GM19328 (cell line): ENCODE results near the gene POMT1.
"Not testable (repeated sequence)": the region's sequence is repeated elsewhere in the genome, so short reads cannot be mapped to it uniquely, and the experiment has no call there.

Experiments used
- ATAC-seq: cut with Tn5 transposase; IDR thresholded peaks from one replicate; pipeline ENCODE4 v1.9.1; 2021; ENCODE audit warnings: mild to moderate bottlenecking, moderate library complexity; ENCODE audit not compliant: unreplicated experiment

Gene POMT1

GRCh38 chr9:131495785-131496184, 6.9 kb upstream of the POMT1 start:
- no peak for ATAC-seq

GRCh38 chr9:131496844-131497405, 5.8 kb upstream of the POMT1 start:
- no peak for ATAC-seq

GRCh38 chr9:131499254-131499767, 3.4 kb upstream of the POMT1 start:
- no peak for ATAC-seq

GRCh38 chr9:131500377-131500776, 2.3 kb upstream of the POMT1 start:
- ATAC-seq: no peak

- ATAC-seq: no peak
These were observed 1.7 kb upstream of the POMT1 start for GRCh38 chr9:131500939-131501541.

- no peak for ATAC-seq
These were observed 1.1 kb downstream of the POMT1 start for GRCh38 chr9:131503626-131504465.

GRCh38 chr9:131505012-131505411, 2.3 kb downstream of the POMT1 start:
- no peak for ATAC-seq

GRCh38 chr9:131511416-131511815, 8.7 kb downstream of the POMT1 start:
- no peak for ATAC-seq

- no peak for ATAC-seq
These were observed 9.2 kb downstream of the POMT1 start for GRCh38 chr9:131511880-131512279.

- ATAC-seq: no peak
These were observed 10.5 kb downstream of the POMT1 start for GRCh38 chr9:131513177-131513576.

GRCh38 chr9:131515559-131516031, 12.9 kb downstream of the POMT1 start:
- ATAC-seq: not testable (repeated sequence)

- no peak for ATAC-seq
These were observed 13.4 kb downstream of the POMT1 start for GRCh38 chr9:131516100-131516499.

GRCh38 chr9:131516930-131517329, 14.2 kb downstream of the POMT1 start:
- no peak for ATAC-seq

GRCh38 chr9:131517761-131518190, 15.1 kb downstream of the POMT1 start:
- no peak for ATAC-seq

GRCh38 chr9:131518553-131518952, 15.8 kb downstream of the POMT1 start:
- no peak for ATAC-seq

GRCh38 chr9:131520503-131520902, 17.8 kb downstream of the POMT1 start:
- ATAC-seq: no peak

GRCh38 chr9:131521203-131521602, 18.5 kb downstream of the POMT1 start:
- ATAC-seq: no peak

- no peak for ATAC-seq
These were observed 19.1 kb downstream of the POMT1 start for GRCh38 chr9:131521822-131522221.

GRCh38 chr9:131522257-131523085, 19.8 kb downstream of the POMT1 start:
- no peak for ATAC-seq

- ATAC-seq: no peak
These were observed 20.3 kb downstream of the POMT1 start for GRCh38 chr9:131523086-131523388.
